Cardiac septum (tissue), 1 donor: Measurements from ENCODE around the gene GBX2. TPM values are rescaled to one million over a fixed set of nuclear protein-coding genes. Genes with fewer than 3 reads are reported as not detected.

Source experiments
- DNase-seq: peaks from one replicate; pipeline ENCODE4 v3.0.0-alpha.2; 2020; ENCODE audit warnings: low spot score
- intact Hi-C: fragments of 100-400 bp; cut with DNase I; formaldehyde crosslinking; loops from one replicate; pipeline ENCODE4 v1.14.0; 2022
- total RNA-seq: library from RNA; stranded (reverse); fragmentation: NEBNext Ultra II Directional; extraction: Animal tissue kit (Norgen Biotek cat#: 25700); gene quantifications from one replicate; pipeline ENCODE4 v1.2.1, GENCODE V29; 2021
- donor health status: DM: no; HTN: no; CAD: no.

The GBX2 gene
- total RNA-seq, 1 donor from 2014 or later = not detected

DNA sequence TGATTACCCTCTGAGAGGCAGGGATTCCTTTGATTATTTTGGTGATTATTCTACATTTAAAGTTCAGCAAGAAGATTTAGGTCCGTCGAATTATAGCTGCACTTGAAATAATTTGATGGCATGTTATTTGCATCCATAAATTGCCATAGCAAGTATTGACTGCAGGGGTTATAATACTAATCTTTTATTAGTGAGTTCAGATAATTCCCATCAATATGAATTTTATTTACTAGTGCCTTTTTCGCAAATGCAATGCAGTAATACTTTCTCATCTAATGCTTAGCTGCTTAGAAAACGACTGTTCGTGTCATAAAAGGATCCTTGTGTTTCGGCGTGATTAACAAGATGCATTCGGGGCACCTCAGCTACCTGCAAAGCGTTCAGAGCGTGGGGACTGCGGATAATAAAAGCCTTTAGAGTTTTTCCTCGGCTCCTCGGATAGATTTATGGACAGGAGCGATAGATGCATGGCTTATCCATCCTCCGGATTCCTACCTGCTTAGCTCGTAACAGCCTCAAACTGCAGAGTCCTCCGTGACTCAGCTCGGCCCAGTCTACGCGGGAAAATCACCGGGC, 2.5 kb upstream of the GBX2 start:
- DNase-seq = no peak
- intact Hi-C loops = no loop called here

DNA sequence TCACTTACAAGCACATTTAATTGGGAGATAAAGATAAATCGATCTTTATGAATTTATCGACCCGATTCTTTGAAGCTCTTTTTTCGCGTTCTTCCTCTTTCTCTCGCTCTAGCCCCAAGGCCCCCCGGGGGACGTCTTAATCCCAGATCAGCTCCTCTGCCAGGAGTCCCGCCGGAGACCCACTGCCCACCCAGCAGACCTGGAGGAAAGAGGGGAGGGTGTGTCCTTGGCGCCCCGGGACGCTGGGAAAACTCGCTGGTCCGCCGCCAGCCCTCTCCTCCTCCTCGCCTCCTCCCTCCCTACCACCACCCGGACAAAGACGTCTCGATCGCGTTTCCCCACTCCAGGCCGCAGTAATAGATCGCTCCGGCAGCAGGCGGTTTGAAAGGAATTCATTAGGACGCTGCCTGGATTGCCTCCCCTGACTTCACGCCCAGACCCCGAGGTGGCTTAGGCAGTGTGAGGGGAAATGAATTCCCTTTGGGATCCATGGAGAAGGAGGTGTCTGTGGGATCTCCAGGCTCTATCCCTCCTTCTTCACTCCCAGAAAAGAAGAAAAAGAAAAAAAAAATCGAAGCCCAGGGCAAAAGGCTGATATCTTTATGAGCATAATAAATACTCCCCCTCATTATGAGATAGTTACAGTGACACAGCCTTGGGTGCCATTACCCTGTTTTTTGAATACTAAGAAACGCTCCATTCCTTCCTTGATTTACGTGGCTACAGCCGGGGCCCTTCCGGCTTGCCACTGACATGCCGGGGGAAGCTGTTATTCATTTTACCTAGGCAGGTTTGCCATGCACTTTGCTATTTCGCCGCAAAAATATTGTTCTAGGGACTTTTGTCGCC, 1.8 kb upstream of the GBX2 start:
- intact Hi-C loops = no loop called here
- DNase-seq = no peak

GRCh38 chr2:236169151-236169721, 1.1 kb upstream of the GBX2 start:
- DNase-seq = no peak
- intact Hi-C loops = no loop called here

DNA sequence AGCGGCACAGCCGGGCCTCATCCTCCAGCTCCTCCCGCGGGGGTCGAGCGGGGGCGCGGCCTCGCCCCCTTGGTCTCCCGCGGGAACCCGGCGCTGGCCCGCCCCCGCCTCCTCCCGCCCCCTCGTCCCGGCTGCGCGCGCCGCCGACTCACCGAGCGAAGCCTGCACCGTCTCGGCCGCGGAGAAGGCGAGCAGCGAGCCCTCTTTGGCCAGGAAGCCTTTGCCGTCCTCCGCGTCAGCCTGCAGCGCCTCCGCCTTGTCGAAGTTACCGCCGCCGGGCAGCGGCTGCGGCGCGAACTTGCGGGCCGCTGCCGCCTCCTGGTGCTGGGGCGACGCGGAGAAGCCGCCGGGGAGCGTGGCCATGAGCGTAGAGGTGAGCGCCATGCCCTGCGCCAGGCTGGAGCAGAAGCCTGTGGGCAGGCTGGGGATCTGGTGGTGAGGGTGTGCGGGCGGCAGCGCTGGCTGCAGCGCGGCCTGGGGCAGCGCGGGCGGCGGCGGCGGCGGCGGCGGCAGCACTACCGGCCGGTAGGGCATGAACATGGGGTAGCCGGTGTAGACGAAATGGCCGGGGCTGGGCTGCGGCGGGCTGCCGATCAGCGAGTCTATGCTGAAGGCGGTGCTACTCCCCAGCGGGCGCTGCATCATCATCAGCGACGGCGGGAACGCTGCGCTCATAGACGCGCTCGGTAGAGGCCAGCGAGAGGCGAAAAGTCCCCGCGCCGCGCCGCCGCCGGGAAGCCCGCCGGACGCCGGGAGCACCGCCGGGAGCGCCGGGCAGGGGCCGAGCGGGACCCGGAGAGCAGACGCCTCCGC, 683 bp downstream of the GBX2 start:
- intact Hi-C loops = no loop called here
- DNase-seq = no peak

DNA sequence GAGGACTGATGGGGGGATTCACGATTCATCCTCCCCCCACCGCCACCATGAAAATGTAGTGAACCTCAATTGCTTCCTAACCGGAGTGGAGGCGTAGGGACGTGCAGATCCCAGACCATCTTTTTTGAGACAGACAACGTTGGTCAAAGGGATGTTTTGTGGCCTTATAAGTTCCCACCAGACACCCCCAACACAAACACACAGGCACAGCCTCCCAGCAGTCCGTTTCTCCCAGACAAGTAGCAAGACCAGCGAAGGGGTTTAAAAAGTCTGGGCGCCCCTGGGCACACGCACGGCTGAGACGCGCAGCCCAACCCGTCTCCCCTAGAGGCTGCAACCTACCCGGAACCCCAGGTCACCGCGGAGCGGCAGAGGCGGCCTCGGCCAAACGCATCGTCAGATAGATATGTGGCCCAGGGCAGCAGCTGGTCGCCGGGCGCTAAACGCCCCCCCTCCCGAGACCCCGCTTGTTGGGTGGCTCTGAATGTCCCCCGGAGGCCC, 1.3 kb downstream of the GBX2 start:
- intact Hi-C loops = no loop called here
- DNase-seq = no peak

GRCh38 chr2:236165842-236166795, 2.1 kb downstream of the GBX2 start:
- DNase-seq = no peak
- intact Hi-C loops = no loop called here

GRCh38 chr2:236164925-236165841, 3.0 kb downstream of the GBX2 start:
- DNase-seq = no peak
- intact Hi-C loops = no loop called here

DNA sequence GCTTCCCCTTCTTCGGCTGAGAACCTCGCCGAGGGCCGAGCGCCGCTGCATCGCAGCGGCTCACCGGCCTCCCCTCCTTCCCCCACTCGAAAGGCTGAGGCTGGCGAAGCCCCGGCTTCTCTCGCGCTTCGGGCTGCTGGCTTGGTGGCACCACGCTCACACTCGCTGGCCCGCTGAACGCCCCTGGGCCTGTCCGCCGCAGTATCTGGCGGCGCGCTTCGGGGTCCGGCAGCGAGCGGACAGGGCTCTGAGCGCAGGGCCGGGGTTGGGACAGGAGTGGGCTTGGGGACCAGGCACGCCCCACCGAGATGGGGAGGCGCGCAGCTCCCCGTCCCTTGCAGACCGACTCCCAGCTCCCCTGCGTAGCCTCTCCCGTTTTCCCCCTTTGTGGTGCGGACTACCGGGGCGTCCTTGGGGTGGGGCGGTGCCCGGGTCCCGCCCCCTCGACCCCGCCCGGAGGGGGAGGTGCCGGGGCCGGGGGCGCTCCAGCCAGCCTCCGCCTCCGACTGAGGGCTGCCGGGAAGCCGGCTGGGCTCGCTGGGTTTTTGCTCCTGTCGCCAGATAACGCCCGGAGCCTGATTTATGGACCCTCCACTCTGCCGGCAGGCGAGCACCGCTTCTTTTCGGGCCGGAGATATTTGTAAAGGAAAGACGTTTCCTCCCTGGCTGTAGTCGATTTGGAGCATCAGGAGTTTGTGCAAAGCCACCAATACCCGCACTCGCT, 3.8 kb downstream of the GBX2 start:
- intact Hi-C loops = no loop called here
- DNase-seq = no peak

DNA sequence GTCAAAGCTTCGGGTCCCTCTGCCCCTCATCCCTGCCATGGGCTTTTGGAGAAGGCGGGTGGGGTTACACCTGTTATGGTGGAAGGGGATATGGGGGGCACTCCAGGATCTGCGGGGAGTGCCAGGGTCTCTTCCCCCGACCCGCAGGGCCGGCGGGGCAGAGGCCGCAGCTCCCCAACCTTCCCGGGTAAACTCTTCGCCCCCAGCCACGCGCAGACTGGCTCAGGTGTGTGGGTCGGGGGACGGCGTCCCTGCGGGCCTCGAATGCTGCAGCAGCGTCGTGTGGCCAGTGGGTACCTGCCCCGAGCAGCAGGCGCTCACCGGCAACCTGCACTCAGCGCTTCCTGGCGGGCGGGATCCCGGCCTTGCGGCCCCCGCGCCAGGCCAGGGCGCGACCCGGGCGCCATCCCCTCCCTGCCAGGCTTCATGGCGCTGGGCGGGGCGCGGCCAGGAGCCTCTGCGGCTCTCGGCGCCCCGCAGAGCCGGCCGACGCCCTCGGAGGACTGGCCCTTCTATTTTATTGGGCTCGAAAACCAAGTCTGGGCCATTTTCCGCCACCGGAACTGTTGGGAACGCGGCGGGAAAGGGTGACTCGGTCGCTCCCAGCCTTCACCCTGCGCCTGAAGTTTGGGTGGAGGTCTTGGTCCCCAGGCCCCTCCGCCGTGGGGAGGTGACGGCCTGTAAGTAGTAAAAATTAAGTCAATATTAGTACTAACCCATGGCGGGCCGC, 4.5 kb downstream of the GBX2 start:
- intact Hi-C loops = no loop called here
- no peak for DNase-seq

DNA sequence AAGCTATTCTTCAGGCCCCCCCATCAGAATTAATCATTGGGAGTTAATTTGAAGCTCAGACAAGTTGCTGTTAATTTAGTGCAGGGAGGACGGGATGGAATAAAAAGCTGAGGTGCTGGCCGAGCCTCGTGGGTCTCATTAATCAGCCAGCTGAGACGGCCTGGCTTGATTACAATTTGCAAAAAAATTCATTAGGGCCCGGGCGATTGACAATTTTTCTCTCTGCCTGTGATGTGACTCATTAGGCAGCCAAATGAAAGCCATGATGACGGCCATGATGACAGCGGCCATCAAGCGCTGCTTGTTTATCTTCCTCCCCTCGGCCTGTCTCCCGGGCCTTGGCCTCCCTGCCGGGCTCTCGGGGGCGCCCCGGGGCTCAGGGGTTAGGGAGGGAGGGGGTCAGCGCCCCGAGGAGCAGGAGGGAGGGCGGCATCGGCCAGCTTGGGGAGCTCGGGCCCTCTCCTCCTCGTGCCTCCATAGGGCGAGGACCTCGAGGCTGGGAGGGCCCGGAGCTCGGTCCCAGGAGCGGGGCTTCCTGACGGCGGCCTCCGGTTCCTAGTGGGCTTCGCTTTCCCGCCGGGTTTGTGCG, 5.2 kb downstream of the GBX2 start:
- intact Hi-C loops = no loop called here
- no peak for DNase-seq

DNA sequence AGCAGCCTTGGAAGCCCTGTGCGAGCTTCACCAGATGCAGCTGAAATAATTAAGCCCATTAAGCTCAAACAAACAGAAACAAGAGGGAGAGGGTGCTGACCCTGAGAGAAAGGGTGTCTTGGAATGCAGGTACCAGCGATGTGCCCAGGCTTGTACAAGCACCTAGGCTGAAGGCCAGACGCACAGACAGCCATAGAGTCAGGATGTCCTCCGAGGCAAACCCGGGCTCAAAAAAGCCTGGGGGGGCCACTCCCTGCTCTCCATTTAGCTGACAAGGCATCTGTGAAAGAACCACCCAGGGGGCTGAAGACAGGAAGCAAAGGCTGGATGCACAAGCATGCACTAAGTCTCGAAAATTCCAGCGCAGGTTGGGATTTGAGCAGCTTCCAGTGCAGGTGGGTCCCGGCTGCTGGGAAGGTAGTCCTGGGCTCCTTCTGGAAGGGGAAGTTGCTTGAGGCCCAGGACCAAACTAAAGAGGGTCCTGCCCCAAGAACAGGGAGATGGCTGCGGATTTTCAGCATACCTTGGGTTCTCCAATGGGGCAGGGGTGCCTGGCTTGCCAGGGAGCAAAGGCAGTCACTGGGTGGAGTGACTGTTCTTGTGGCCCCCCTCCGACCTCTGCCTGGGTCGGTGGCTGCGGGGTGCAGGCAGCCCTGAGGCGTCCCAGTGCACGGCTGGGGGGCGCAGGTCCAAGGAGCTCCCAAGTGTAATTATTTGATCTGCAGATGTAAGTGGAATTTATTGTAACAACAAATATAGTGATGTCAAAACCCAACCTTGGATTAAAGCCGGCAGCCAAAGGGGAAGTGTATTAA, 5.9 kb downstream of the GBX2 start:
- DNase-seq = no peak
- intact Hi-C loops = no loop called here

- no peak for DNase-seq
- intact Hi-C loops = no loop called here
Measured at GRCh38 chr2:236161531-236161930, 6.7 kb downstream of the GBX2 start.

DNA sequence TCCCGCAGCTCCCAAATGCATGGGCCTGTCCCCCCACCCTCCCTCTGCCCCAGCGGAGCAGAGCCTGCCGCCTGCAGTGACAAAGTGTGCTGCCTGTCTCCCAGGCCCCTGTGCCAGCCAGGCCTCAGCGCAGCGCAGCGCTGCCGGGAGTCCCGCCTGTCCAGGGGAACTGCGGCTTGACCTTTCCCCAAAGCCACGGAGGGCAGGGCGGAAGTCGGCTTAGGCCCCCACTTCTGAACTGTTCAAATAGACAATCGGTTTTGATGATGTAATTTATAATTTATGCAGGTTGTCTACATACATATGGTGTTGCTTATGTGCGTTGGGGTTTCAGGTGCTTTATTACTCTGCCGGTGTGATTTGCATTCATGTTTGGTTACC, 7.1 kb downstream of the GBX2 start:
- DNase-seq = no peak
- intact Hi-C loops = no loop called here

DNA sequence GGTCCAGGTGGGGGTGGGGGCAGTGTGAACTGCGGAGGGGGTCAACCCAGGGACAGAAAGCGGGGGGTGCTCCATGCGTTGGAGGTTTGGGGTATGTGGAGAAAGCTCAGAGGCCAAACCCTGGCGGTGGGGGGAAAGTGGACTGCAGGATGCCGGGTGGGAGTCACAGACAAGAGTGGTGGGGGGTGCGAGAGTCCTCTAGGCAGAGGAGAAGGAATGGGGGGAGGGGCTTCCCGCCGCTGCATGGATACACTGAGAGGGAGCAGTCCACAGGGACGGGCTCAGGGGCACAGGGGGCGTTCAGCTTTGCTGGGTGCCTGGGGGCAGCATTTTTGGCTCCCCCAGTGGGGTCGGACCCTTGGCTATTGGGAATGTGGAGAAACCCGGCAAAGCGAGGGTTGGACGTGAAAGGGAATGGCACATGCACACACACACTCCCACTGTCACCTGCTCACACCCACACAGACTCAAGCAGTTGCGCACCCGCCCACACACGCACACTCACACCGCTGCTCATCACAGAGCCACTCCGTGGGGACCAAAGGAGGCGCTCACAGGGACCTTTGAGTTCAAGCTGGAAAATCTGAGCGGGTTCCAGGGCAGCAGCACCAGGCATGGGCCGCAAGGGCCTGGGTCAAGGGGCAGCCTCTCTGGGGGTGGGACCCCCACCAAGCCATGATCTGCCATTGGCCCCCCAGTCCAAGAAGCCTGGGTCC, 7.7 kb downstream of the GBX2 start:
- intact Hi-C loops = no loop called here
- DNase-seq = no peak

- intact Hi-C loops = no loop called here
- DNase-seq = no peak
Measured at GRCh38 chr2:236159778-236160170, 8.4 kb downstream of the GBX2 start.
